NCI-H345 treated with DMSO at 0.1 percent for 48 hours (cell line): ENCODE results near the gene APOC3.

ENCODE experiments used
- DNase-seq: peaks from one replicate; lab custom pipeline; 2025; ENCODE audit not compliant: unreplicated experiment; lab: John Stamatoyannopoulos, UW

APOC3 gene

DNA sequence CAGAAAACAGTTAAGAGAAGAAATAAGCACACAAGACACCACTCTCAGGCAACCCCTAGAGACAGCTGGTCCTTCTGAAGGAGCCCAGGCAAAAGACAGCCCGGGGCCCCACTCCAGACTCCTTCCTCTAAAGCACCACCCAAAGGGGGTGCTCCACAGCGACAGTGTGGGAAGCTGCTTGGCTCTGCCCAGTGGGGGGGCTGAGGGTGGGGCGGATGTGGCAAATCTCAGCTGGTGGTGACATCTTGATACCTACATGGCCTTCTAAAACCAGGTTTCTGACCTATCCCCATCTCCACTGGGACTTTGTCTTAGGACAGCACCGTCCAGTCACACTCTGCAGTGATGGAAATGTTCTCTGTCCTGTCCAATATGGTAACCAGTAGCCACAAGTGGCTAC lies 17.9 kb downstream of the APOC3 start:
- DNase-seq = no peak

DNA sequence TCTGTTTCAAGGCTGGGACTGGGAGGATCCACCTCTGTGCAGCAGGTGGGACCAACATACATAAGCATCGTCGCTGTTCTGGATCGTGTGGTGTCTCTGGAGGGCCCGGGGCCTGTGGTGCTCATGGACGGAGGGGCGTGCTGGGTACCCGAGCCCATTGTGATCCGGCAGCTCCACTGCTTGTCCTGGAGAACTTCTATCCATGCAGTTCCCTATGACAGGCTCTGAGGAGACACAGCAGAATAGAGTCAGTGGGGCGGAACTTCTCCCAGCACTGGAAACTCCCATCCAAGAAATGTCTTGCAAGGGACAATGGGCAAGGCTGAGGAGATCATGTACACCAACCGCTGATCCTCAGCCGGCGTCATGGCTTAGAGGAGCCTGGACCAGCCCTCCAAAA lies 19.4 kb downstream of the APOC3 start:
- DNase-seq = no peak

- no peak for DNase-seq
These were observed 19.8 kb downstream of the APOC3 start for GRCh38 chr11:116849486-116849885.

DNA sequence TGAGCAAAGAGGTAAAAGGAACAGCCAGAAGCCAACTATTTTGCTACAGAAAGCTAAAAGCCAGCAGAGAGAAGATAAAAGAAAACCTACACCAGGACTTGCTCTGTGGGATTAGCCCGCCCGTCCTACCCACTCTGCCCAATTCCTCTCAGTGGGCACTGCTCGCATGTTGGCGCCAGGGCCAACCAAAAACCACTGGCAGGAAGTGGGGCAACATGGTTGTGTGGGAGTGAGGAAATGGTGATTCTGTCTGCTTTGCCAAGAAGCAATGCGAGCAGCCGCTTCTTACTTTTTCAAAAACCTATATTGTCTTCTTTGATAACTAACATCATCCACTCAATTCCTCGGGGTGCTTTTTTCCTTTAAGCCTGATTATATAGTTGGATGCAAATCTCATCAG lies 21.9 kb downstream of the APOC3 start:
- no peak for DNase-seq

DNA sequence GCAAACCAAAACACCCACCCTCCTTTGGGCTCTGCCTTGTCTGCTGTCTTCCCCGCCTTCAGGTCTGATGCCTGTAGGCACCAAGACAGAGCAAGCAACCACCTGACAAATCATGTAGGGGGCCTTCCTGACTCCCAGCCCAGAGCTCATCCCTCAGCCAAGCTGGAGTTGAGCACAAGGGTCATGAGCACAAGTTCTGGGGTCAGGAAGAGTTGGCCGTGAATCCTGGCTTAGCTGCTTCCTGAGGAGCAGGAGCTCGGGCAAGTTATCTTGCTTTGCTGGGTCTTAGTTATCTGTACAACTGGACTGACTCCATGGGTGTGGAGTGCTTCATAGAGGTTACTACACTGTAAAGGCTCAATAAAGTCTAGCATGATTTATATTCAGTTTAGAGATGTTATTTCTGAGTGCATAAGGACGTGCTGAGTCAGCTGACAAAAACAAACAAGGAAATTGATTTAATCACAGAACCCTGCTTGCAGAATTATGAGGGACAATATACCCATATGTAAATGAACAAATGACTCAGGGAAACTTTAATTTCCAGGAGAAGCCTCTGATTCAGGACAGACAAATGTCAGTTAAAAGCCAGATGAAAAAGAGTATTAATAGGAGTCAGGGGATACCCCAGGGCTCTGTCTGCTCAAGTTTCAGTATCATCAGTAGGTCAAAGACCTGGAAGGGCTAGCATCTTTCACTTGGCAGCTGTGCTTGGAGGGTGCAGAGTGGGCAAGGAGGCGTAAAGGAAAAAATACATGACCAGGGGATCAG lies 22.7 kb downstream of the APOC3 start:
- DNase-seq = no peak

- no peak for DNase-seq
These were observed 23.9 kb downstream of the APOC3 start for GRCh38 chr11:116853461-116854073.

DNA sequence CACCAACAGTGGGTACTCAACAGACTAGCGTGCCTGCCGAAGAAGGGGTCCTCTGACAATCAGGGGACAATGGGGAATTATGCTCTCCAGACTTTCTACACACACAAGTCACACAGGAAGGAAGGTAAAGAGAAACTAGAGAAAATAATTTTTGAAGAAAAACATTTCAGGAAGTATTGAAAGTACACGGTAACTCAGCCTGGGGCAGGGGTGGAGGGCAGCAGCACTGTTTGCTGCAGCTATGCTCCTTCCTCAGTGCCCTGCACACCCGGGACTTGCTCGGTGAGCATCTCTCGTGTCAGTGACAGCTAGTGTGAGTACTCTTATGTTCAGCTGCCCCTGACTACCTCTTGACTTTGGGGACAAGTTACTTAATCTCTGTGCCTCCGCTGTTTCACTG lies 25.7 kb downstream of the APOC3 start:
- DNase-seq = no peak

GRCh38 chr11:116856423-116856822 lies 26.7 kb downstream of the APOC3 start:
- DNase-seq = no peak

DNA sequence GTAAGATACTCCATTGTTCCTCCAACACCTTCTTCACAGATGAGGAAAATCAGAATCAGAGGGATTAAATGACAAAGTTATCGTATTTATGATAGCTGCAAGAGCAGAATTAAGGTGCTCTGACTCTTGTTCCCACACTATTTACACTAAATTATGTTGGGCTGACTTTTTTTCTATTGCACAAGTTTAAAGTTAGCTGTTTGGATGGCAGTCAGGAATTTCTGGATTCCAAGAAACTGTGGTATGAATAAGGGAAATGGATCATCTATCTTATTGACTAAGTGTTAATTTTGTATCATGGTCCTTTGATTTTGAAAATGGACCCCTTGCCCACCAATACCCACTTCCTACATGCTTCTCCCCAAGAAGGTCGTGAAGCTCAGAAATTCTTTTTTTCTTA lies 27.6 kb downstream of the APOC3 start:
- no peak for DNase-seq

DNA sequence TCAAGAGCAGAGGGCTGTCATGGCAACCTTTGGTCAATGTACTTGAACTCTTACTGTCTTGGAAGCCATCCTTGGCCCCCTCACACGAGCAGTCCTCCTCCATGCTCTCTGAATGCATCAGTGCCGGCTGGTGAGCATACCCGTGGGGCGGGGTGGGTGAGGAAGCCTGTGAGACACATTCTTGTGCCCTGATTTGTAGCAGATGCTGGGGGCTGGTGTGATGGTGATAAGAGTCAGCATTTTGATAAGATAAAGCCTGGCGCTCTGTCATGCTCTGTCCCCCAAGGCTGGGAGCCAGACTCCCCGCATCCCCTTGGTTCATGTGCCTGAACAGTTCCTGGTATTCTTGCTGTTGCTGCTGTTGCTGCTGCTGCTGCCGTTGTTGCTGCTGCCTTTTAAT lies 28.2 kb downstream of the APOC3 start:
- DNase-seq = no peak

- no peak for DNase-seq
These were observed 29.5 kb downstream of the APOC3 start for GRCh38 chr11:116859175-116859574.

- no peak for DNase-seq
These were observed 30.6 kb downstream of the APOC3 start for GRCh38 chr11:116860303-116860702.

DNA sequence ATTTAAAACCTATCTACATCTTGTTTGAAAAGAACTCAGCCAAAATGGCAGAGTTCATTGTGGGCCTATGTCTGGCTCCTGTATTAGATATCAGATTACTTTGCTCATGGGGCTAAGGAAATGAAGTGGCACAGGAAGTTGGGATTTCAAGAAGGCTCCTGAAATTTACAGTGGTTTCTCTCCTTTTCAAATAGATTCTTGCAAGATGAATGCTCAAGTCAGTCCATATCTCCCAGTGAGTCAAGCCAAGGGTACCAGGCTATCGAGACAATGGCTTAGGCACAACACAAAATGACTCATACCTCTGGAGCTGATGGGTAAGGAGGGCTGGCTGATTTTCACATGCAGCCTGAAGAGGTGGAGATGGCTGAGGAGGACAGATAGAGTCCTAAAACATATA lies 31.8 kb downstream of the APOC3 start:
- no peak for DNase-seq

DNA sequence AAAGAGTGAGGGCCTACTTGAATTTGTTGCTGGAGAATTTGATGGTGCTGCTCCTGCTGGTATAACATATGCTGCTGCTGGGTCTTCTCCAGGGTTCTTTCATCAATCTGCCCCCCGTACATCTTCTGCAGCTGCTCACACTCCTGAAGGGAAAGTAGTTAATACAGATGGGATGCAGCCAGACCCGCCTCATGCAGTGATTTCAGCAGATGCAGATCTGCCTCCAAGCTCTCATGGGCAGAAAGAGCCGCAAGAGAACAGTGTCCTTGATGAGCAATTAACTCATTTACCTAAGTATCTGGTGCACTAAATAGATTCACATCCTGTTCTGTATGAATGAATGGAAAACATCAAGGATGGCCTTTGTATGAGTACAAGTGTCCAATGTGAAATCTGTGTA lies 32.5 kb downstream of the APOC3 start:
- DNase-seq = no peak

DNA sequence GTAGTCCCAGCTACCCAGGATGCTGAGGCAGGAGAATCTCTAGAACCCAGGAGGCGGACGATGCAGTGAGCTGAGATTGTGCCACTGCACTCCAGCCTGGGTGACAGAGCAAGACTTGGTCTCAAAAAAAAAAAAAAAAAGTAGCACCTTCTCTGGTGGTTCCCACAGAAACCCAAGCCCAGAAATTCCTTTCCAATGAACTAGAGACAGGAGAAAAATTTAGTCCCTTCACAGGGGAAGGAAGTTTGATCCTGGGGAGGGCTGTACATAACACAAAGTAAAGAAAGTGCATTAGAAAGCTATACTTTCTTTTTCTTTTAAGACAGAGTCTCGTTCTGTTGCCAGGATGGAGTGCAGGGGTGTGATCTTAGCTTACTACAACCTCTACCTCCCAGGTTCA lies 33.2 kb downstream of the APOC3 start:
- no peak for DNase-seq

GRCh38 chr11:116864531-116864930 lies 34.8 kb downstream of the APOC3 start:
- DNase-seq = no peak

- no peak for DNase-seq
These were observed 36.0 kb downstream of the APOC3 start for GRCh38 chr11:116865696-116866095.

DNA sequence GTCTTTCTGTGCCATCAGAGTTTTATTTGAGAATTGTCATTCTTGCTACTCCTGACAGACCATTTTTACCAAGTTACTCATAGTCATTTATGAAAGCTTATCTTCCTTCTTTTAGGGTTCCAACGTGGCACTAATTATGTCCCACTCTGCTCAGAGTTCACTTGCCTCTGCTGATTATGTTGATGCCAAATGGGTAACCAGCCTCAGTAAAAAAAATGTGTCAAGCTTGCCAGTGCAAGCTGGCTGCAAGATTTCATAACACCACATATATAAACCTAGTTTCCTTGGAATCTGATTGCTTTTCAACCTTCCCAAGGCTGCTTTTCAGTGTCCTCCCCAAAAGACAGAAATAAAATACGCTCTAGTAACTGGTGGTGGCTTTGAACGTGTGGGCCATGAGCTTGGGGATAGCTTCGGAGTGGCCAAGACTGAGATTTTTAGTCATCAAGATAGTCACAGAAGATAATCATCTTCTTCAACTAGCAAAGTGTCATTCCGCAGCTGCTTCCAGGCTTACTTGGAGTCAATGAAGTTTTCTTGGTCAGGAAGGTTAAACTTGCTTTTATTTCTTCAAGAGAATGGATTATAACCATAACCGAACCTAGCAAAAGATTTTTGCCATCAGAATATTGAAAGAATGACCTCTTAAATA lies 37.2 kb downstream of the APOC3 start:
- no peak for DNase-seq

GRCh38 chr11:116867619-116868018 lies 37.9 kb downstream of the APOC3 start:
- no peak for DNase-seq

DNA sequence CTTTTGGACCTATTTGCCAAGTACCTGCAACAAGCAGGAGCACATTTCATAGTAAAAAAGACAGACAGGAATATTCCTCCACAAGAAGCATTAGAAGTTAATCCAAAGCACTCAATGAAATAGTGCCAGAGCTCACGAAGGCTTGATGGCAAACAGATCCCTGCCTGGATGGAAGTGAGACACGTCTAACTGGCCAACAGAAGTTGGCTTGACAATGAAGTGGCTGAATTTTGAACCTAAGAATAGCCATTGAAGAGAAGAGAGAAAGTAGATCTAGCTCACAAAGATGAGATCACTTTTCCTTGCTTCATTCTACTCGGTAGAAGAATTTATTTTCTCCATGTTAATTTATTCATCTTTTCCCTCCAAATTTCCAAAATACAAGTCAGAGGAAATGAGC lies 38.4 kb downstream of the APOC3 start:
- no peak for DNase-seq

DNA sequence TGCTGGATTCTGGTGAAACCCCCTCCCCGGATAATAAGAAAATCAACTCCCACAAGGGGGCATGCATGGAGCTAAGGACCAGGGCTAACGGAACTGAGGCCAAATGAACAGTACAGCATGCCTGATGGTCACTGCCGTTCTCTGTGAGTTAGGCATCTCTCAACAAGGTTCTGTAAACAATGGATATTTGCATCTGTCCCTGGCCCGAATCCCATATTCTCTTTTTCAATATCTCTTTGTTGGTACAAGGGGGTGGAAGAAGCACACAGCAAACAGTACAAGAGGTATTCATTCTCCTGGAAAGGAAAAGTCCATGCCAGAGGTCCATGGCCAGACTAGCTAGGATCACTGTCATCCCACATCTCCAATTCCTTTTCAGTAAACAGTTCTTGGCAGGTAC lies 39.9 kb downstream of the APOC3 start:
- no peak for DNase-seq

DNA sequence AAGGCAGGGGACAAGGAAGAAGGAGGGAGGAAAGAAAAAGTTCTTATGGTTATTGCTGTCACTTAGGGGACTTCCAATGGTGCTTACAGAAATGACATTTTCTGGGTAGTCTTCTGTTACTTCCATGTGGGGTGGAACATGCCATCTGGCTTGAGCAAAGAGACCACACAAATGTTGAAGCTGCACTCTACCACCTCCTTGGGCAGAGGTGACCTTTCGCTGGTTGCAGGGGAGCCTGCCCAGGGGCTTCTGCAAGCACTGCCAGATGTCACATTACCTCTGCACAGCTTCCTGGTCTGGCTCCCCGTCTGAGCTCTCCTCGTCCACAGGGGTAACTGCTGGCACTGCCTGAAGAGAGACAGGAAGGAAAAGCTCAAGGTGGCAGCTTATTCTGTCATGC lies 40.3 kb downstream of the APOC3 start:
- no peak for DNase-seq
